Heart left ventricle (tissue), 13 donors: ENCODE data around the gene CUX1.

Source experiments
- POLR2A ChIP-seq, 2 donors: fragments of 450-650 bp; IDR thresholded peaks; one replicate each; pipeline ENCODE4 v1.6.1; 2017; ENCODE audit warnings: antibody characterized with exemption in 2 of 2, mild to moderate bottlenecking in 2 of 2, moderate library complexity in 2 of 2
- TF ChIP-seq, protein P1 (sequence below), 12 donors: fragments of 200-600 bp; sonication (generic) in 4 of 12; IDR thresholded peaks; one replicate each; pipeline versions ENCODE4 v1.5.0 to v1.8.0; 2018 to 2022; ENCODE audit warnings: antibody characterized with exemption in 12 of 12, mild to moderate bottlenecking in 5 of 12
- donor health status: ischemic (EF 13 %, LVEDD 7.1; RV severe dilation, severe dysfunction).
- donor health status: DM: no; HTN: yes; CAD: no.
- donor health status: DM: no; HTN: no; CAD: no.
- donor health status: ischemic (EF 25% LVEDD 6.9; RV normal size, moderate dysfunction).
- donor health status: ischemic (EF 25% LVEDD 5.7; RV mildly dilated, moderate dysfunction).
- donor health status: ischemic (EF 35%, LVEDD 5.7; RV mildly dilated, moderate dysfunction).
- donor health status: nonischemic (EF 11% LVEDD 7.7; RV severe dilation, severe dysfunction).
- donor health status: DM: yes; HTN: yes; CAD: no.
- donor health status: PGD.
- donor health status: ischemic (EF 29% LVEDD 5.4; RV normal size, mild dysfunction).
- donor health status: nonischemic (EF 23%, LVEDD 6.1; RV moderate dilation, normal function).

DNA sequence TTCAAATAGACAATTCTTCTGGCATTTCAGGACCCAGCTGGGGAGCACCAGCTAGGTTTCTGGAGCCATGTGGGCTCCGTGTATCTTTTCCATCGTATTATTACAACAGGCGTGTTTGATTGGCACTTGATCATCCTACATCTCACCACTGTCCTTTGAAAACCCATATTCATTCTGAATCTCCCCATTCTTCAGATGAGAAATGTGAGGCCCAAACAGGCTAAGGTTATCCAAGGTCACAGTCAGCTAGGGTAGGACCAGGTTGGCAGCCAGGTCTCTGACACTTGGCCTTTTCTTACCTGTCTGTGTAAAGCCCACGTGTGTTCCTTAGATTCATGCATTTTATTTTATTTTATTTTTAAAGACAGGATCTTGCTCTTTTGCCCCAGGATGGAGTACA lies 366.9 kb downstream of the CUX1 start:
- no peak for TF ChIP-seq POLR2A (IDR thresholded peaks at IDR 0.05)
- TF ChIP-seq, protein P1, sequence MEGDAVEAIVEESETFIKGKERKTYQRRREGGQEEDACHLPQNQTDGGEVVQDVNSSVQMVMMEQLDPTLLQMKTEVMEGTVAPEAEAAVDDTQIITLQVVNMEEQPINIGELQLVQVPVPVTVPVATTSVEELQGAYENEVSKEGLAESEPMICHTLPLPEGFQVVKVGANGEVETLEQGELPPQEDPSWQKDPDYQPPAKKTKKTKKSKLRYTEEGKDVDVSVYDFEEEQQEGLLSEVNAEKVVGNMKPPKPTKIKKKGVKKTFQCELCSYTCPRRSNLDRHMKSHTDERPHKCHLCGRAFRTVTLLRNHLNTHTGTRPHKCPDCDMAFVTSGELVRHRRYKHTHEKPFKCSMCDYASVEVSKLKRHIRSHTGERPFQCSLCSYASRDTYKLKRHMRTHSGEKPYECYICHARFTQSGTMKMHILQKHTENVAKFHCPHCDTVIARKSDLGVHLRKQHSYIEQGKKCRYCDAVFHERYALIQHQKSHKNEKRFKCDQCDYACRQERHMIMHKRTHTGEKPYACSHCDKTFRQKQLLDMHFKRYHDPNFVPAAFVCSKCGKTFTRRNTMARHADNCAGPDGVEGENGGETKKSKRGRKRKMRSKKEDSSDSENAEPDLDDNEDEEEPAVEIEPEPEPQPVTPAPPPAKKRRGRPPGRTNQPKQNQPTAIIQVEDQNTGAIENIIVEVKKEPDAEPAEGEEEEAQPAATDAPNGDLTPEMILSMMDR (IDR thresholded peaks at IDR 0.05): no peak
